OCI-LY3 (cell line): ENCODE results near the gene CLSTN2.

Source experiments
- CTCF ChIP-seq: fragments of 200-600, 300-600 bp; sonication (generic); IDR thresholded peaks from 2 replicates; pipeline ENCODE4 v1.5.1; 2014; ENCODE audit warnings: antibody characterized with exemption, low read length, low read depth
- EZH2phosphoT487 ChIP-seq: fragments of 200-600 bp; shearing (Covaris generic); IDR thresholded peaks from 2 replicates; pipeline ENCODE4 v1.6.1; 2018; ENCODE audit warnings: antibody characterized with exemption, mixed run types, low read depth

GRCh38 chr3:140176526-140176925 lies 241.5 kb downstream of the CLSTN2 start:
- no peak for TF ChIP-seq CTCF
- no peak for TF ChIP-seq EZH2phosphoT487
